Peyer's patch (tissue), 4 donors: ENCODE measurements around the gene SLC7A7.

Source experiments
- CTCF ChIP-seq, 6 experiments: fragments of 450-650 bp in 4 of 6; fragments of 200-600 bp in 2 of 6; sonication (generic) in 1 of 6; IDR thresholded peaks; one replicate each; pipeline ENCODE4 v1.5.1; 2017 to 2019; ENCODE audit warnings: antibody characterized with exemption in 6 of 6, mild to moderate bottlenecking in 3 of 6, moderate library complexity in 1 of 6
- POLR2A ChIP-seq, 2 donors: fragments of 450-650 bp; IDR thresholded peaks; one replicate each; pipeline ENCODE4 v1.5.1; 2017; ENCODE audit warnings: antibody characterized with exemption in 2 of 2, mild to moderate bottlenecking in 2 of 2, moderate library complexity in 2 of 2

GRCh38 chr14:22852599-22852939 lies 37.3 kb upstream of the SLC7A7 start:
- no peak for TF ChIP-seq POLR2A (IDR thresholded peaks at IDR 0.05)
- no peak for TF ChIP-seq CTCF (IDR thresholded peaks at IDR 0.05)
